GM10248 (cell line): ENCODE measurements around the gene RPL9.
A peak's percentile ranks its signal among the peaks of the same experiment; 100 is the strongest.
"Not testable (repeated sequence)": the region's sequence is repeated elsewhere in the genome, so short reads cannot be mapped to it uniquely, and the experiment has no call there.

Experiments
- CTCF ChIA-PET: fragments of 300-600 bp; sonication (Branson Sonifier 250); formaldehyde crosslinking; extraction: SDS; loops from one replicate; lab custom pipeline; 2021; ENCODE audit warnings: antibody characterized with exemption; lab: Yijun Ruan, JAX
- POLR2A ChIA-PET: fragments of 350-650 bp; sonication (Branson Sonifier 250); formaldehyde crosslinking; extraction: SDS; loops from one replicate; lab custom pipeline; 2020; ENCODE audit warnings: antibody characterized with exemption; lab: Yijun Ruan, JAX
- DNase-seq: peaks from one replicate; pipeline ENCODE4 v3.0.0; 2012; ENCODE audit errors: extremely low spot score
- TF ChIP-seq, protein P1 (sequence below): IDR thresholded peaks from 2 replicates; pipeline ENCODE4 v1.5.1; 2012; ENCODE audit warnings: mild to moderate bottlenecking, low read depth; ENCODE audit errors: extremely low read depth, missing control alignments, control extremely low read depth

The RPL9 gene

DNA sequence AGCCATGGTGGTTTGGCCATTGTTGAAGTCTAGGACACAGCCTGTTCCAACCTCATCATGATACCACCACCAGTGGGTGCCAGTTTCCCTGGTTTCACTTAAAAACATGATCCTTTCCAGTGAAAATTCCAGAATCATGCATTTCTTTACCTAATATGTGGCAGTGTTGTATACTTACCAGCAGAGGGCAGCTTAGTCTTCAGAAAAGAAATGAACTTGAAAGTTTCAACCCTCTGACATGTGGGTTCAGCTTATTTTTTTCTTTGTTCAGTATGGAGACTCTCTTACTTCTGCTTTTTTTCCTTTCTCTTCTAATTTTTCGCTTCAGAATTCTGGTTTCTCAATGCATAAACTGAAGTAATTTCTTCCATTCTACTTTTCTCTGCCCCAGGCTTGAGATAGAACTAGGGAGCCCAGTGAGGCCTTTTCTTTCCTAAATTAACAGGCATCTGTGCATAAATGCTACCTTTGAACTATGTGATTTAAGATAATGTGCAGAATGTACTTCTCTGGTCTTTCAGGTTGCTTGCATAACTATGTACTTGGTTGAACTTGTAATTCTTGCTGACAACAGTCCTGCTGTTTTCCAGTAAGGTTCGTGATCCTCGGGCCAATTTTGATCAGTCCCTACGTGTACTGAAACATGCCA, 10.8 kb upstream of the RPL9 start:
- DNase-seq, result peak; percentile 62
- POLR2A ChIA-PET, result interaction anchor here (1.2 kb wide), 1 partner anchor 11 kb away, joined by 5 read pairs; the partner anchor contains the start of genes LIAS and RPL9
- TF ChIP-seq, protein P1, sequence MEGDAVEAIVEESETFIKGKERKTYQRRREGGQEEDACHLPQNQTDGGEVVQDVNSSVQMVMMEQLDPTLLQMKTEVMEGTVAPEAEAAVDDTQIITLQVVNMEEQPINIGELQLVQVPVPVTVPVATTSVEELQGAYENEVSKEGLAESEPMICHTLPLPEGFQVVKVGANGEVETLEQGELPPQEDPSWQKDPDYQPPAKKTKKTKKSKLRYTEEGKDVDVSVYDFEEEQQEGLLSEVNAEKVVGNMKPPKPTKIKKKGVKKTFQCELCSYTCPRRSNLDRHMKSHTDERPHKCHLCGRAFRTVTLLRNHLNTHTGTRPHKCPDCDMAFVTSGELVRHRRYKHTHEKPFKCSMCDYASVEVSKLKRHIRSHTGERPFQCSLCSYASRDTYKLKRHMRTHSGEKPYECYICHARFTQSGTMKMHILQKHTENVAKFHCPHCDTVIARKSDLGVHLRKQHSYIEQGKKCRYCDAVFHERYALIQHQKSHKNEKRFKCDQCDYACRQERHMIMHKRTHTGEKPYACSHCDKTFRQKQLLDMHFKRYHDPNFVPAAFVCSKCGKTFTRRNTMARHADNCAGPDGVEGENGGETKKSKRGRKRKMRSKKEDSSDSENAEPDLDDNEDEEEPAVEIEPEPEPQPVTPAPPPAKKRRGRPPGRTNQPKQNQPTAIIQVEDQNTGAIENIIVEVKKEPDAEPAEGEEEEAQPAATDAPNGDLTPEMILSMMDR, result peak; percentile 71
- CTCF ChIA-PET, result interaction anchor here (0.7 to 2.7 kb wide), 49 partner anchors 9 to 856 kb away, joined by 3 to 24 read pairs (median 4); partner anchors contain the start of genes KLB, LIAS, PDS5A and RPL9

- CTCF ChIA-PET, result interaction anchor here (1.0 to 2.3 kb wide), 3 partner anchors 487 to 849 kb away, joined by 3 to 5 read pairs (median 5); no protein-coding TSS in a partner anchor
- POLR2A ChIA-PET, result no interaction called here
- no peak for DNase-seq
- TF ChIP-seq, protein P1, result no peak
Observed at GRCh38 chr4:39467464-39467863, 8.7 kb upstream of the RPL9 start.

GRCh38 chr4:39466747-39467146, 8.0 kb upstream of the RPL9 start:
- CTCF ChIA-PET, result interaction anchor here (1.0 to 2.3 kb wide), 7 partner anchors 10 to 850 kb away, joined by 3 to 5 read pairs (median 4); partner anchors contain the start of gene PDS5A
- POLR2A ChIA-PET, result no interaction called here
- TF ChIP-seq, protein P1, result no peak
- no peak for DNase-seq

GRCh38 chr4:39464886-39465501, 6.3 kb upstream of the RPL9 start:
- DNase-seq, result no peak
- ChIA-PET CTCF (interaction anchor here (1.2 to 2.3 kb wide), 2 partner anchors 17 to 852 kb away, joined by 3 to 5 read pairs; no protein-coding TSS in a partner anchor), POLR2A (no interaction called here)
- TF ChIP-seq, protein P1, result no peak

GRCh38 chr4:39458161-39458504, 589 bp downstream of the RPL9 start:
- ChIA-PET CTCF (interaction anchor here (1.3 to 4.8 kb wide), 3 partner anchors 10 to 518 kb away, joined by 3 to 24 read pairs (median 6); no protein-coding TSS in a partner anchor), POLR2A (interaction anchor here (1.5 to 1.7 kb wide), 2 partner anchors 11 kb away, joined by 5 to 10 read pairs; no protein-coding TSS in a partner anchor)
- not testable (repeated sequence) for DNase-seq

- ChIA-PET POLR2A (interaction anchor here (1.5 kb wide), 1 partner anchor 12 kb away, joined by 5 read pairs; no protein-coding TSS in a partner anchor), CTCF (interaction anchor here (1.0 to 4.8 kb wide), 5 partner anchors 9 to 518 kb away, joined by 3 to 24 read pairs (median 6); no protein-coding TSS in a partner anchor)
- TF ChIP-seq, protein P1, result no peak
- no peak for DNase-seq
Observed at GRCh38 chr4:39456946-39457763, 1.6 kb downstream of the RPL9 start.
